Gastroesophageal sphincter (tissue), 4 donors: Measurements from ENCODE around the gene GRIP2. TPM values are rescaled to one million over a fixed set of nuclear protein-coding genes. Genes with fewer than 3 reads are reported as not detected.

Source experiments
- ATAC-seq: fragments of 150-250 bp; one replicate; pipeline ENCODE4 v1.9.1; 2016; ENCODE audit warnings: mild to moderate bottlenecking, moderate library complexity
- H3K27ac ChIP-seq, 4 donors: fragments of 200-600 bp; sonication (generic) in 3 of 4; 1 replicate in 3 of 4; 2 replicates in 1 of 4; pipeline ENCODE4 v1.5.1; 2016 to 2019
- H3K27me3 ChIP-seq: fragments of 200-600 bp; sonication (generic); one replicate; pipeline ENCODE4 v1.5.1; 2019
- H3K36me3 ChIP-seq, 2 donors: fragments of 200-600 bp; sonication (generic); one replicate each; pipeline ENCODE4 v1.5.1; 2019; ENCODE audit warnings: control low read depth in 1 of 2
- H3K4me1 ChIP-seq, 3 donors: fragments of 200-600 bp; sonication (generic); 1 replicate in 2 of 3; 2 replicates in 1 of 3; pipeline ENCODE4 v1.5.1; 2016 to 2019; ENCODE audit warnings: control low read depth in 2 of 3
- H3K4me3 ChIP-seq, 2 donors: fragments of 200-600 bp; sonication (generic); one replicate each; pipeline ENCODE4 v1.5.1; 2019; ENCODE audit warnings: mild to moderate bottlenecking in 1 of 2, moderate library complexity in 1 of 2
- H3K9me3 ChIP-seq, 3 donors: fragments of 200-600 bp; sonication (generic); one replicate each; pipeline ENCODE4 v1.5.1; 2017 to 2019; ENCODE audit warnings: control low read depth in 2 of 3
- CTCF ChIP-seq, 4 experiments: fragments of 200-600 bp in 2 of 4; fragments of 450-650 bp in 2 of 4; sonication (generic) in 1 of 4; IDR thresholded peaks; one replicate each; pipeline ENCODE4 v1.5.1; 2017 to 2019; ENCODE audit warnings: antibody characterized with exemption in 4 of 4, mild to moderate bottlenecking in 2 of 4, moderate library complexity in 2 of 4
- EP300 ChIP-seq: sonication (generic); formaldehyde crosslinking; IDR thresholded peaks from one replicate; pipeline ENCODE4 v1.6.1; 2017; ENCODE audit warnings: antibody characterized with exemption, mild to moderate bottlenecking
- POLR2A ChIP-seq, 2 donors: fragments of 450-650 bp; IDR thresholded peaks; one replicate each; pipeline ENCODE4 v1.6.1; 2017; ENCODE audit warnings: antibody characterized with exemption in 2 of 2, mild to moderate bottlenecking in 2 of 2, moderate library complexity in 1 of 2
- POLR2AphosphoS5 ChIP-seq: sonication (generic); formaldehyde crosslinking; IDR thresholded peaks from one replicate; pipeline ENCODE4 v1.6.1; 2017; ENCODE audit warnings: antibody characterized with exemption
- whole genome bisulfite sequencing, 2 donors: methylation state at CpG; one replicate each; pipeline ENCODE4 v1.1.5; 2018; ENCODE audit warnings: low coverage in 1 of 2; 5-methylcytosine and 5-hydroxymethylcytosine counted together
- total RNA-seq, 4 donors: library from RNA; depleted of rRNA; stranded (reverse); fragments of >200 nt; gene quantifications; one replicate each; pipeline ENCODE4 v1.1.0, GENCODE V29; 2016

The GRIP2 gene
- total RNA-seq, 4 donors from 2014 or later: 0.27 to 1.6 (median 0.72) TPM

- no peak for TF ChIP-seq POLR2AphosphoS5
- no peak for TF ChIP-seq CTCF (IDR thresholded peaks at IDR 0.05)
- TF ChIP-seq EP300: no peak
- Histone ChIP-seq H3K9me3 (no peaks in the 10 kb centered on the region), H3K4me1 (no peaks in the 10 kb centered on the region), H3K27me3 (peaks cover 31% of the 10 kb centered on the region), H3K27ac (no peak overlapping the region), H3K4me3 (no peak overlapping the region), H3K36me3 (no peaks in the 10 kb centered on the region)
- no peak for ATAC-seq
- 94% methylated on average over 3 of the region's 8 CpGs; no CpG with 5 or more reads in 1 of the 2 donors for WGBS, 2 donors
These were observed 21.2 kb upstream of the GRIP2 start for GRCh38 chr3:14561051-14561960.

GRCh38 chr3:14560110-14560509 lies 20.0 kb upstream of the GRIP2 start:
- no peak overlapping the region for H3K4me3 ChIP-seq
- no peak overlapping the region for H3K27ac ChIP-seq
- H3K4me1 ChIP-seq: peaks cover 0 to 5% (median 0%) of the 10 kb centered on the region in 3 donors
- WGBS, 2 donors: 20 to 63% methylated on average over 1 to 2 of the region's 4 CpGs
- H3K9me3 ChIP-seq: no peaks in the 10 kb centered on the region
- peaks cover 42% of the 10 kb centered on the region for H3K27me3 ChIP-seq
- TF ChIP-seq CTCF (IDR thresholded peaks at IDR 0.05): no peak
- no peak for TF ChIP-seq POLR2AphosphoS5
- no peak for TF ChIP-seq EP300
- no peak for TF ChIP-seq POLR2A (IDR thresholded peaks at IDR 0.05)
- no peak for ATAC-seq
- H3K36me3 ChIP-seq: no peaks in the 10 kb centered on the region

- no peaks in the 10 kb centered on the region for H3K36me3 ChIP-seq
- no peak overlapping the region for H3K4me3 ChIP-seq
- peaks cover 0 to 5% (median 0%) of the 10 kb centered on the region in 3 donors for H3K4me1 ChIP-seq
- no peaks in the 10 kb centered on the region for H3K9me3 ChIP-seq
- TF ChIP-seq POLR2AphosphoS5 (no peak), CTCF (IDR thresholded peaks at IDR 0.05) (no peak), POLR2A (IDR thresholded peaks at IDR 0.05) (no peak), EP300 (no peak)
- WGBS, 2 donors: 92 to 100% methylated on average over 2 to 4 of the region's 9 CpGs
- peaks cover 43% of the 10 kb centered on the region for H3K27me3 ChIP-seq
- ATAC-seq: no peak
- no peak overlapping the region for H3K27ac ChIP-seq
These were observed 17.9 kb upstream of the GRIP2 start for GRCh38 chr3:14558029-14558428.

- Histone ChIP-seq H3K36me3 (no peaks in the 10 kb centered on the region), H3K27ac (no peak overlapping the region), H3K9me3 (no peaks in the 10 kb centered on the region), H3K27me3 (peaks cover 55% of the 10 kb centered on the region), H3K4me3 (no peak overlapping the region), H3K4me1 (peaks cover 0 to 5% (median 0%) of the 10 kb centered on the region in 3 donors)
- ATAC-seq: no peak
- TF ChIP-seq CTCF (IDR thresholded peaks at IDR 0.05) (no peak), POLR2A (IDR thresholded peaks at IDR 0.05) (no peak), POLR2AphosphoS5 (no peak), EP300 (no peak)
- whole genome bisulfite sequencing, 2 donors: 38 to 47% methylated on average over 3 to 13 of the region's 22 CpGs
These were observed 15.7 kb upstream of the GRIP2 start for GRCh38 chr3:14555835-14556234.

GRCh38 chr3:14554715-14555114 lies 14.6 kb upstream of the GRIP2 start:
- WGBS, 2 donors: 80% methylated on average over 1 of the region's 3 CpGs; no CpG with 5 or more reads in 1 of the 2 donors
- no peak for ATAC-seq
- TF ChIP-seq POLR2A (IDR thresholded peaks at IDR 0.05) (no peak), POLR2AphosphoS5 (no peak), CTCF (IDR thresholded peaks at IDR 0.05) (no peak), EP300 (no peak)
- no peak overlapping the region for H3K4me3 ChIP-seq
- peaks cover 0 to 5% (median 0%) of the 10 kb centered on the region in 3 donors for H3K4me1 ChIP-seq
- H3K27me3 ChIP-seq: peaks cover 59% of the 10 kb centered on the region
- H3K36me3 ChIP-seq: no peaks in the 10 kb centered on the region
- no peaks in the 10 kb centered on the region for H3K9me3 ChIP-seq
- no peak overlapping the region for H3K27ac ChIP-seq
